HG03060 (cell line): ENCODE measurements around the gene HCFC1.

Experiments
- ATAC-seq: cut with Tn5 transposase; IDR thresholded peaks from one replicate; pipeline ENCODE4 v1.9.1; 2021; ENCODE audit warnings: low read depth, moderate number of reproducible peaks; ENCODE audit not compliant: unreplicated experiment

HCFC1 gene

DNA sequence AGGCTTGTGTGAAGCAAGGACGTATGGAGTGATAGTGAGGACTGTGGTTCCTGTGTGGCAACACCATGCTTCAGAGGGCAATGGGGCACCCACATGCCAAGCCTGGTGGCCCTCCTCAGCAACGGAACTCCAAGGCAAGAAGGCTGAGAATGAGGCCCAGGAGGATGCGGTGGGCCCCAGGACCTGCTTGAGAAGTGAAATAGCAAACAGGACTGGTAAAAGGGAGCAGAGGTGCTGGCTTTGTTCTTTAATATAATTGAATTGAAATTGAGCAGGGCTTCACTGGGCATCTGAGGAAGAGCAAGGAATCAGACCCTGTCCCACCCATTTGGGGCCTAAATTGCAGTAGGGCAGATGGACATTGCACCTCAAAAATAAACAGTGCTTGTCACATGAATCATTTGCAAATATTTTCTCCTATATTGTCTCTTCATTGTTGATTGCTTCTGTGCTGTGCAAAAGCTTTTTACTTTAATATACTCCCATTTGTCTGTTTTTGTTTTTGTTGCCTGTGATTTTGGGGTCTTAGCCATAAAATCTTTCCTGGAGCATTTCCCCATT is 3.2 kb upstream of the HCFC1 start:
- ATAC-seq = no peak

DNA sequence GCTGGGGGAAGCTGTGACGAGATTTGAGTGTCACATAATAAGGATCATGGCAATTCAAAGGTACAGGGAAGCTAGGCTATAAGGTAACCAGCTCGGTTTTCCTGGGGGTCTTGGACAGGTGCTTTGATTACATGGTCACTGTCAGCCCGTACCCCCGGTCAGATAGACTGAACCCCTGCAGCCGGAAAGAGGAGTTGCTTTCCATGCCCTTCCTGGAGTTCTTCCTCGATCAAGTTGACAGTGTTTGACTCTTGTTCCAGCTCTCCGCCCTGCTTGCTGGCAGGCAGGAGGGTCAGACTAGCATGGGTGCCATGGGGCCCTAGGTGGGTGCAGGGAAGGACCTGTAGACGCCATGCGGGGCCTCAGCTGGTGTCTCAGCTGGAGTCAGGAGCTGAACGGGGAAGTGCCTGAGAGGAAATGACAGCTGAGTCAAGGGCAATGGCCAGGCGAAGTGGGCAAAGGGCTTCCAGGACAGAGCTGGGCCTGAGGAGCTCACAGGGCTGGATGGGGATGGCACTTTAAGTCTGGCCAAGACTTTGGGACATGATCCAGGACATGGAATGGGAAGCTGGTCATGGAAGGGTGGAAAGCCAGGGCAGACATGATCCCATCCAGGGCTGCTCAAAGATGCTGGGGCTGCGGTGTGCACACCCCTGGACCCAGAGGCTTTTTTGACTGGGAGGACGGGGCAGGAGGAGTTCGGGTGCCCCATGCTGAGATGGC is 2.5 kb upstream of the HCFC1 start:
- ATAC-seq = no peak

DNA sequence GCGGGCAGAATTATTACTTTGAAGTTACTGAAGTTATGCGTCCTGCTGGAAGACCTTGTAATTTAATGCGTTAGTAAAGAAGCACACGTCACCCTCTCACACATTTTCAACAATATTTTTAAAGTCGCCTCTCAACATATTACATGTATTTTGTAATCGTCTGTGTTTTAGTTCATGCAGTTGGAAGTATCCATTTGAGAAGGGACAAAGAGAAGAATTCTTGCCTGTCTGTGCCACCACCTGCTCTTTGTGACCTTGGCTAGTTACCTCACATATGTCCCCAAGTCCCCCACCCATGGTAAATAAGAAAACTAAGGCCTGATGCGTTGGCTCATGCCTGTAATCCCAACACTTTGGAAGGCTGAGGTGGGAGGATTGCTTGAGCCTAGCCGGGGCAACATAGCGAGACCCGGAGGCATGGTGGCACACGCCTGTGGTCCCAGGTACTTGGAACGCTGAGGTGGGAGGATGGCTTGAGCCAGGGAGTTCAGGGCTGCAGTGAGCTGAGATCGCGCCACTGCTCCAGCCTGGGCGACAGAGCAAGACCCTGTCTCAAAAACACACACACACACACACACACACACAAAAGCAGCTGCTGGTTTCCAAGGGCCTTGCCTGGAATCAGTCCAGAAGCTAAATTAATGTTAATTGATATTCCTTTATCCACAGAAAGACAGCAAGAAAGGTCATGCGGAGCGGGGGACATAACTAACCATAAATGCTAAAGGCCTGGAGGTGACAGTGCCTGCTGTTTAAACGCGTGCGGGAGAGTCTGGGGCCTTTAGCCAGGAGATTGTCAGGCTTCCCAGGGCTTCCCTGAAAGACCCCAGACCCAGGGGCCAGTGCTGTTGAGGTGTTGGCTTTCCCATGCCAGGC is 1.7 kb upstream of the HCFC1 start:
- ATAC-seq = no peak

DNA sequence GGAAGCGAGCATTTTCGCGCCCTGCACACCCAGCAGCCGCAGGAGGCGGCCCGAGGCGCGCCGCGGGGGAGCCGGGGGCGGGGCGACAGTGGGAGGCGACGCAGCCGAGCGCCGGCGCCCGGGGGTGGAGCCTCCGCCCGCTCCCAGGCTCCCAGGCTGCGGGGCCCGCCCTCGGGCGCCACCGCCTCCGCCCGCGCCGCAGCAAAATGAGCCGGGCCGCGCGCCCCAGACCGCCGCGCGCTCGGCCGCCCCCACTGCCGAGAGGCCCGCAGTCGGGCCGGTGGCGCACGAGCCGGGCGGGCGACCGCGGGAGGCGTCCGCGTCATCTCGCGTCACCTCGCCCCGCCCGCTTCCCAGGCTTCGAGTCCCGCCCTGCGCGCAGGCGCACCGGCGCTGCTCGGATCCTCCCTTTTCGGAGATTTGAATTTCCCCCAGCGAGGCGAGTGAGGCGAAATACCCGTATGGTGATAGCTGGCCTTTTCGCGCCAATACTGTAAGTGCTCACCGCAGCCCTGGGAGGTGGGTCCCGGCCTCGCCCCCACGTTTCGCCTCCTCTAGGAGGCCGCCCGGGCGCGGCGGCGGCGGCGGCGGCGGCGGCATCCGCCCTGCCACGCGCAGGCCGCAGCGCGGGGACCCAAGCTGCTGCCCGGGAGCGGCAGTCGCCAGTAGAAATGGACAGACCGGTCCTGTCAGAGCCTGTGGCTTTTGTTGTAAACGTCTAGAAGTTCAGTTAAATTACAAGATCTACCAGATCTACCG is 929 bp upstream of the HCFC1 start, which contains the start of gene TMEM187:
Gene TMEM187, plus strand, starts transcription at position 387 of the 759 bp plus-strand sequence. CDS start 9,309 bp downstream, outside the sequence.
- no peak for ATAC-seq

DNA sequence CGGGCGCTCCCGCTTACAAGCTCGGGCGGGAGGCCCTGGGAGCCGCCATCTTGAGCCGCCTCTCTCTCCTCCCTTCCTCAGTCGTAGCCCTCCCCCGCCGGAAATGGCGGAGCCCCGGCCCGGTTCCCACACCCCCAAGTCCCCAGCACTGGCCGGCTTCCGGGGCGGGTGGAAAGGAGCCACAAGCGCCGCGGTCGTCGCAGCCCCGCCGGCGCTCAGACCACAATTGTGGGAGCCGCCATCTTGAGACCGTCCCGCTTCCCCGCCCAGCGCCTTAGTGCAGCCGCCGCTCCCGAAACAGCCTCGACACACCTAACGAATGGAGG is 531 bp downstream of the HCFC1 start:
- no peak for ATAC-seq

DNA sequence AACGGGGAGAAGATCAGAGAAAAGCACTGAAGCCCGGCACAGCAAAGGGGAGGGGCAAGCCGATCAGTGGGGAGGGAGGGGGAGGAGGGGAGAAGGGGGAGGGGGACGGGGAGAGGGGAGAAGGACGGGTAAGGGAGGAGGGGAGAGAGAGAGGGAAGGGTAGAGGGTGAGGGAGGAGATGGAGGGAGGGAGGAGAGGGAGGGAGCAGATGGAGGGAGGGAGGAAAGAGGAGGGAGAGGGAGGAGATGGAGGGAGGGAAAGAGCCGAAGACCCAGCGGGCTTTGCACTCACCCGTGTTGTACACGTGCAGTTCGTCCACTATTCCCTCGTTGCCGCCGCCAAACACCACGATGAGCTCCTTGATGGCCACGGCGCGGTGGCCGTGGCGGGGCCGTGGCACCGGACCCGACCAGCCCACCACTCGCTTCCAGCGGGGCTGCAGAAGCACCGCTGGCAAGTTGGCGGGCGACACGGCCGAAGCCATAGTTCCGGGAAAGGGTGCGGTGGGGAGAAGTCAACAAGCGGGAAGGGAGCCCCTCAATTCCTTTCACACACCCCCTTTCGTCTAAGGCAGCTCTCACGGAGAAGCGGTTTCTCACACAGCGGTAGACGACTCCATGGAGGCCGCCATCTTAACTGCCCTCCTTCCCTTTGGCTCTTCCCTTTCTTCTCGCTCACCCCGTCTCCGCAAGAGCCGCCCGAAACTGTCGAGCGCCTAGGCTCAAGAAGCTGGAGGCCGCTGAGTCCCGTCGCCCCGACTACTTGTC is 1.1 kb downstream of the HCFC1 start:
- no peak for ATAC-seq

DNA sequence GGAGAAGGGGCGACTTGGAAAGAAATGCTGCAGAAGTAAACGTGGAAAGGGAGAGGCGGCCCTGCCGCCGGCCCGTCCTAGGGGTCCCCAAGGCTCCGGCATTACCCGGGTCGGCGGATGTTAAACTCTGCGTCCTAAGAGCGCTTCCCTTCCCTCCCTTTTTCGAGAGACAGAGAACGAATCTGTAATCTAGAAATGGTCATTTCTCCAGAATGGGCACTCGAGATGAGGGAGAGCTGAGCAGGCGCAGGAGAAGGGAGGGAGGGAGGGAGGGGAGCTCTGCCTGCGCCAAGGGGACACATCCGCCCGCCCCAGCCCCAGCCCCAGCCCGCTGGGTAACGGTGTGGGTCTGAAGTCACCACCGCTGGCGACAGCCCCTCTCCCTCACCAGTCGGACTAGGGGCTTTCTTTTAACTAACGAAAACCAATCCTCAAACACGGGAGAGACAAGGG is 1.7 kb downstream of the HCFC1 start:
- no peak for ATAC-seq

DNA sequence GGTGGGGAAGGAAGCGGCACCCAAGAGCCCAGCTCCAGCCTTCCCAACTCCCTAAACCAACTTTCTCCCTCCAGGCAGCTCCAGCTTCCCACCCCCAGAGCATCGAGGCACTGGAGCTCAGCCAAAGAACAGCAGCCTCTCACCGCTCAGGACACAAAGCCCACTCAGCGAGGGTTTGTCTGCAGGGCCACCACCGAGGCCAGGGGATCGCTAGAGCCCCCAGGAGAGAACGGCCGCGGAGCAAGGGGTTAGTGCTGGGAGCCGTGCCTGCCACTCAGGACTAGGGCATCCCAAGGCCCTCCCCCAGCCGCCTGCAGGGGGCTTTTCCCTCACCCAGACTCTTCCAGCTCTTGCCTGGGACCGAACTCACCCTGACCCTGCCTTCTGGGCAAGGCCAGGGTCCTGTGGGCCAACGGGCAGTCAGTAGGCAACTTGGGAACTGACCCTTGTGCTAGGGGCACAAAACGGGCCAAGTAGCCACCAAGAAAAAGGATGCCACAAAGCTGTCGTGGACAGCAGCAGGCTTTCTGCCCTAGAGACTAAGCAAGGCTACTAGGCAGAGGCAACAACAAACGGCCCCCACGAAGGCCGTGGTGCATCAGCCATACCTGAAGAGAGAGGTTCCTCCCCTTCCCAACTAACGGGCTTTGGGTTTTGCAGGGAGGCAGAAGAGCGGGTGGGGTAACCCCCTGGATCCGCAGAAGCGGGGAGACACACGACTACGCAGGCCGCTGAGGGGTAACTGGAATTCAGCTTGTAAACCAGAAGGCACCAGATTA is 2.3 kb downstream of the HCFC1 start:
- no peak for ATAC-seq

DNA sequence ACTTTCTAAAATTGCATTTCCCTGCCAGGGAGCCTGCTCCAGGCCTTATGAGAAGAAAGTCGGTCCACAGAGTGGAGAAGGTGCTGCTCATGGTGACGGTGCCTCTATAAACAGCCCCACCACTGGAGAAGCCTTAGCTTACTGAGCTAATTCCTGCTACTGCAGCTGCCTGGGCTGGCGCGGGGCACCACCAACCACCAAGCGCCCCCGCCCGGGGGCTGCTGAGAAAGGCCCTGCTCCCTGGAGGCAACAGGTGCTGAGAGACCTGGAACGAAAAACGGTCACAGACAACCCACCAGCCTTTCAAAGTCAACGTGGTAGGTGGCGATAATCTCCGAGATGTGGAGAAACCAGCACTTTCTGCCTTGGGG is 2.9 kb downstream of the HCFC1 start:
- no peak for ATAC-seq

DNA sequence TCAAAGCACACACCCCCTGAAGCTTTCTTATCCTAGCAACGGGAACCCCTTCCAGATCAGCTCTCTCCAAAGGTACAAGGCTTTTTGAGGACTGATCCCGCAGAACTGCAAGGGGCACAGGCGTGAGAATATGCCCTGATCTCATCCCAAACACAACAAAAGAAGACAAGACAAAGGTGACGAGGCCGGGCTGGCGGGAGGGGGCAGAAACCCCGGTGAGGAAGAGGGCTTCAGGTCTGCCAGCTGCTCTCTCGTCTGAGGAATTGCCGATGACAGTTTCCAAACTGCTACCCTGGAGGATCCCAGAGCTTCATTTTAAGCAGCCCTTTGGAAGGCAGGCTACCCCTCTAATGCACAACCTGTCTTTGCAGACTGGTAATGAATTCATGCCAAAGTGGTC is 3.4 kb downstream of the HCFC1 start:
- ATAC-seq = no peak

DNA sequence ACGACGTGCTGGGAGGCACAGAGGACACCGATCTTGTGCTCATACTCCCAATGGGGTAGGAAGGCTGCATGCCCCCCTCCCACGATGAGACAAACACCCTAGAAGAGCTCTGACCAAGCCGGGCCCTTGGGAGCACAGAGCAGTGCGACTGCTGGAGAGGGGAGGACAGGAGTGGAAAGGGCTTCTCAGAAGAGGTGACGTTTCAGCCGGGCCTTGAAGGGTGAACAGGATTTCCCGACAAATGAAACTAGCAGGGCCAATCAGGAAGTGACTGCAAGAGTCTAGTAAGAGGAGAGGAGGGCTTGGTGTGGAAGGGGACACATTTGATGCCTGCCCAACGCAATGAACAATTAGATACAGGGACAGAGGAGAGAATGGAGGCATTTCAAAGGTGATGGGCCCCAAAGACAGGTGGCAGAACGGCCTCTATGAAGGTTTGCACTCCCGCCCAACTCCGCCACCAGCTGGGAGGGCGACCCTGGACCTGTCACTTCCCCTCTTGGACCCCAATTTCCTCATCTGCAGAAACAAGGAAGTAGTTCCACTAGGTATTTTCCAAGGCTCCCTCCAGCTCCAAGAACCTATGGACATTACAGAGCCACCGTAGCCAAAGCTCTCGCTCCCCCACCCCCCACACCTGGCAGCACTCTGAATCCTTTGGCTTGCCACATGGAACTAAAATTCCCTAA is 3.9 kb downstream of the HCFC1 start:
- no peak for ATAC-seq

DNA sequence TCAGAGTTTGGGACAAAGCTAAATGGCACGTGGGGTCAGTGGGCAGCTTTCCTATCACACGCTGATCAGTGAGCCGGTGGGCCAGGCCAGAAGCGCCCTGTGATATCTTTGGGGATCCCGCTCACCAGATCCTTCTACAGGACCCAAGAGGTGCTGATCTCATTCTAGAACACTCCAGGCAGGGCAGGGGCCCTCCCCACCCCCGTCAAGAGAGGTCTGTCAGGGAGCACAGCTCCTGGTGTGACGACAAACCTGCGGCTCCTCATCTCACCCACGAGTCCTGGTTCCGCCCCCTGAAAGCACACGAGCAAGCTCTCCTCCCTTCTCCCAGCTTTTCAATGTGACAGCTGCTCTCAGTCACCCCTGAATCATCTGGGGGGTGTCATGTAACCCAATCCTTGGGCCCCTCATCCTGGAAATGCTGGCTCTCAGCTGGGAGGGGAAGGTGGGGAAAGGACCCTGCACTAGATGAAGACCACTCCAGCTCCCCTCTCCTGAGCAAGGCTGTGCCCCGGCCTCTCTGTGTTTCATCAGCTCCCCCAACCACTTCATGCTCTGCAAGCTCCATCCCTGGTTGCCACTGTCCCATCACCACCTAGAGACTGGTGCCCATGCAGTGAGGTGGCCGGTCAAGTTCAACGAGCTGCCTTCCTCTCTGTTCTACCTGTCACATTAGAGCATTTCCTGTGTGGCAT is 4.6 kb downstream of the HCFC1 start:
- no peak for ATAC-seq

DNA sequence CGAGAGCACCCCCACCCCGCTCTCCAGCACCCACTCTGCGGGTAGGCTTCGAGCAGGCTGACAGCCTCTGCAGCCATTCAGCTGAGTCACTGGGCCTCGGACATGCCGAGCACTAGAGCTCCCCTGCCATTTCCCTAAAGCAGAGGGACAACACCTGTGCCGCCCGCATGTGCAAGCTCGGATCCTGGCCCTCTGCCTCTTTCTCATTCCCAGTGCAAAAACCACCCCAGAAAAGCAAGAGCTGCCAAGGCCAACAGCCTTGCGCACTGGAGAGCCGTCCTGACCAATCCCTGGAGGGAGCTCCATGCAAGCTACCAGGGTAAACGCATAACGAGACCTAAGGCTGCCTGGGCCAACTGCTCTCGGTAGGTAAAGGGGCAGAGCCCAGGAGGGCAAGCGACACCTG is 5.3 kb downstream of the HCFC1 start:
- no peak for ATAC-seq

DNA sequence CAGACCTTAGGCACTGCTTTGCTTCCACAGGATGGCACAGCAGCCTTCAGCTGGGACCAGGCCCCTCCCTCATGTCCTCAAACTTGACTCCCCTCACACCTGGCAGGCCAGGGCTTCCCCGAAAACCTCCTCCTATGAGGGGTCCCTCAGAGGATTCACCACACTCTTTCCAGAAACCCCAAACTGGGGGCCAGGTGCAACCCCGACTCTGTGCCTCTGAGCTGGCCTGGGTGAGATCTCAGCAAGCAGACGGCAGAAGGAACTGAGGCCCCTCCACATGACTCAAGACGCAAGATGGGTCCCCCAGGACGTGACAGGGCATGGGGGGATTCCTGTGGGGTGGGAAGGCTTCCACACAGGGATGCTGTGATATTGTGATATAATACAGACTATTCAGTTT is 6.2 kb downstream of the HCFC1 start:
- no peak for ATAC-seq

DNA sequence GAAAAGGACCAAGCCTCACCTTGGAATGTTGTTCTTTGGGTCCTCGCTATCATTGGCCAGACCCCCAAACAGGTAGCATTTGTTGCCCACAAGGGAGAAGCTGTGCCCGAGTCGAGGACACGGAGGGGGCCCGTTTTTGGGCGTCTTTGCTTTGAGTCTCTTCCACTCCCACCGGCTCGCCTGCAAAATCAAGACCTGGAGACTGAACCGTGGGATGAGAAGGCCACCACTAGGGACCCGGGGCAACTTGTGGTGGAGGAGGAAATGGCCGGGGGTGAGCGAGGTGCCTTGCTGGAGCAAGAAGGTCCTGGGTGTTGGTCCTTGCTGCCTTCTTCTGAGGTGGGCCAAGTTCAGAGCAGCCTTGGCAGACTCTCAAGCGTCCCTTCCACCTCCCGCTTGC is 7.5 kb downstream of the HCFC1 start:
- no peak for ATAC-seq

DNA sequence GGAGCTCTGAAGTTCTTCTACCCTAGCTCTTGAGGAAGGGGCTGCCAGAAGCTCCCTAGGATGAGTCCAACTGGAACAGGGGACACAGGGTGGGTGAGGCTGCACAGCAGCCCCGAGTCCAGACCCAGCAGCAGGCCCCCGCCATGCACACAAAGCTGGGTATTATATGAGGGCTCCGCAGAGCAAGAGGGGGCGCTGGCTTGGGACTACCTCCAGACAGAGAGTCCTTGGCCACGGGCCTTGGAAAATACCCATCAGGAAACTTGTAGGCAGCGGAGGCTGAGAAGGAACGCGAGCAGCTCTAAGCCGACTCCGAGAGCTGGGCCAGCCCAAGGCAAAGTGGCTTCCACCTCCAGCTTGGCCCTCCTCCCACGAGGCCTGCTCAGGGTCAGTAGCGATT is 8.1 kb downstream of the HCFC1 start:
- no peak for ATAC-seq

DNA sequence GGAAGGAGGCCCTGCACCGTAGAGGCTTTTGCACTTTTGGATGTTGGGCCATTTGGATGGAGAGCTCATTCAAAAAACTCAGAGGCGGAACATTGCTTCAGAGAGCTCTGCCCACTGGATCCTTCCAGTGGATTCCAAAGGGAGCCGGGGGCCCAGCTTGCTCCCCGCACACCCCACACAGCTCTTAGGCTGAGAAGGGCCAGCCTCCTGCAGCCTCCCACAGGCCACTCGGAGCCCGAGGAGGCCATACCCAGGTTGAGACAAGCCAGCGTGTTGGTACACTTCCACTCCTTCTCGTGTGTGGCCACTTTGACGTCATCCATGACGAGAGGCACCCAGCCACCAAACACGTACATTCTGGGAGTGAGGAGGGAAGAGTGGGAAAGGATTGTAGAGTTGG is 10.3 kb downstream of the HCFC1 start:
- no peak for ATAC-seq

DNA sequence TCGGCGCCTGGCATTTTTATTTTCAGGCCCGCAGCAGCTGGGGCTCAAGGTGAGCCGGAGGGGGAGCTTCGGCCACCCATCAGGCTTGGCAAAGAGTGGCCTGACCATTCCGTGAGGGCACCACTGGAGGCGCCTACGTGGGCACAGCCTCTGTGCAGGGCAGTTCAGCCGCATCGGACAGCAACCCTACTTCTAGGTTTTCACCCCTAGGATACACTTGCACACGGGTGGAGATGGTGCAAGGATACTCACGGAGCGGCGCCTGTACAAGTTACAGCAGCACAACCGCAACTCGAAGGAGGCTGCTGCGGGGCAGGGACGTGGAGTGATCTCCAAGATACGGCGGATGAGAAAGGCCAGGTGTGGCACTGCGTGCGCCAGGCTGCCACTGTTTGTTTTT is 10.8 kb downstream of the HCFC1 start:
- no peak for ATAC-seq
